SK-N-SH (cell line): ENCODE results near the gene SLC35A1. TPM values are rescaled to one million over a fixed set of nuclear protein-coding genes. Genes with fewer than 3 reads are reported as not detected.

Experiments used
- CTCF ChIA-PET: fragments of 300-600, 350-600 bp; formaldehyde crosslinking; extraction: SDS; loops from one replicate; lab custom pipeline; 2021; lab: Yijun Ruan, JAX
- POLR2A ChIA-PET: fragments of 350-600 bp; sonication (Branson Sonifier 250); formaldehyde crosslinking; extraction: SDS; loops from one replicate; lab custom pipeline; 2020; ENCODE audit warnings: antibody characterized with exemption, inconsistent platforms; lab: Yijun Ruan, JAX
- DNase-seq: peaks from one replicate; pipeline ENCODE4 v3.0.0; 2012
- H2AFZ ChIP-seq: fragments of 200-600 bp; sonication (generic); 2 replicates; pipeline ENCODE4 v1.8.1; 2016; ENCODE audit warnings: antibody characterized with exemption, mild to moderate bottlenecking, low read depth
- H3F3A ChIP-seq: fragments of 200-600 bp; sonication (generic); replicated peaks from 2 replicates; pipeline ENCODE3; 2016; ENCODE audit warnings: antibody characterized with exemption, mild to moderate bottlenecking; ENCODE audit not compliant: insufficient read depth
- H3K27ac ChIP-seq, 2 experiments: fragments of 200-500 bp in 1 of 2; fragments of 200-600 bp in 1 of 2; sonication (Bioruptor generic) in 1 of 2; sonication (generic), shearing (Covaris generic) in 1 of 2; 2 replicates each; pipeline versions ENCODE4 v1.5.1 to v1.6.1; 2014 to 2016; ENCODE audit warnings: low read depth in 2 of 2, inconsistent platforms in 1 of 2, low read length in 1 of 2, mild to moderate bottlenecking in 1 of 2, mixed read lengths in 1 of 2
- H3K27me3 ChIP-seq: fragments of 200-600 bp; sonication (generic), shearing (Covaris generic); 2 replicates; pipeline ENCODE4 v1.6.1; 2016; ENCODE audit warnings: mixed run types; ENCODE audit not compliant: insufficient read depth
- H3K36me3 ChIP-seq, 2 experiments: fragments of 200-500 bp in 1 of 2; fragments of 200-600 bp in 1 of 2; sonication (Bioruptor generic) in 1 of 2; sonication (generic) in 1 of 2; replicated peaks in 1 of 2; 2 replicates each; pipeline versions ENCODE3 to v1.5.1; 2014 to 2016; ENCODE audit warnings: low read length in 1 of 2, mild to moderate bottlenecking in 1 of 2; ENCODE audit not compliant: insufficient read depth in 2 of 2, control insufficient read depth in 1 of 2
- H3K4me1 ChIP-seq, 2 experiments: fragments of 200-500 bp in 1 of 2; fragments of 200-600 bp in 1 of 2; sonication (Bioruptor generic) in 1 of 2; sonication (generic), shearing (Covaris generic) in 1 of 2; 2 replicates each; pipeline versions ENCODE4 v1.5.1 to v1.6.1; 2014 to 2016; ENCODE audit warnings: low read depth in 1 of 2, low read length in 1 of 2, mixed run types in 1 of 2; ENCODE audit not compliant: insufficient read depth in 2 of 2, control insufficient read depth in 1 of 2
- H3K4me2 ChIP-seq: fragments of 200-600 bp; sonication (generic), shearing (Covaris generic); 2 replicates; pipeline ENCODE4 v1.6.1; 2017; ENCODE audit warnings: mixed run types
- H3K4me3 ChIP-seq, 2 experiments: fragments of 200-500 bp in 1 of 2; fragments of 200-600 bp in 1 of 2; sonication (Bioruptor generic) in 1 of 2; sonication (generic), shearing (Covaris generic) in 1 of 2; 2 replicates each; pipeline versions ENCODE4 v1.5.1 to v1.8.1; 2014 to 2016; ENCODE audit warnings: low read depth in 2 of 2, inconsistent platforms in 1 of 2, low read length in 1 of 2, mild to moderate bottlenecking in 1 of 2, mixed read lengths in 1 of 2, moderate library complexity in 1 of 2
- H3K79me2 ChIP-seq: fragments of 200-600 bp; sonication (generic); 2 replicates; pipeline ENCODE4 v1.8.1; 2017; ENCODE audit warnings: mild to moderate bottlenecking; ENCODE audit not compliant: insufficient read depth
- H3K9ac ChIP-seq: fragments of 200-600 bp; sonication (generic); 2 replicates; pipeline ENCODE4 v1.6.1; 2017; ENCODE audit warnings: mixed run types
- H3K9me2 ChIP-seq: fragments of 200-600 bp; sonication (generic); 2 replicates; pipeline ENCODE4 v1.6.1; 2017; ENCODE audit warnings: mixed run types
- H3K9me3 ChIP-seq: fragments of 200-600 bp; sonication (generic); 2 replicates; pipeline ENCODE4 v1.6.1; 2017; ENCODE audit warnings: mixed run types, mild to moderate bottlenecking, moderate library complexity
- H4K20me1 ChIP-seq: fragments of 200-600 bp; sonication (generic); 2 replicates; pipeline ENCODE4 v1.6.1; 2017; ENCODE audit warnings: mild to moderate bottlenecking, mixed run types; ENCODE audit not compliant: insufficient read depth
- ELF1 ChIP-seq: IDR thresholded peaks from 2 replicates; pipeline ENCODE4 v1.4.0; 2012
- MAX ChIP-seq: IDR thresholded peaks from 2 replicates; pipeline ENCODE4 v1.4.0; 2012; ENCODE audit warnings: low read depth
- MEF2A ChIP-seq: IDR thresholded peaks from 2 replicates; pipeline ENCODE4 v1.4.0; 2012; ENCODE audit warnings: low read depth, borderline replicate concordance
- NRF1 ChIP-seq: IDR thresholded peaks from 2 replicates; pipeline ENCODE4 v1.6.1; 2012; ENCODE audit warnings: low read depth, mild to moderate bottlenecking, low read length
- PBX3 ChIP-seq: IDR thresholded peaks from 2 replicates; pipeline ENCODE4; 2012
- RCOR1 ChIP-seq: fragments of 150-350 bp; IDR thresholded peaks from 2 replicates; pipeline ENCODE4 v1.6.1; 2017; ENCODE audit warnings: antibody characterized with exemption, low read length
- SIN3A ChIP-seq: IDR thresholded peaks from 2 replicates; pipeline ENCODE4 v1.6.1; 2012; ENCODE audit warnings: low read depth, mild to moderate bottlenecking, low read length, moderate library complexity, borderline replicate concordance
- SMC3 ChIP-seq: IDR thresholded peaks from 2 replicates; pipeline ENCODE4 v1.6.1; 2012; ENCODE audit warnings: low read depth, low read length, improper control_type of control experiment
- TCF12 ChIP-seq: IDR thresholded peaks from 2 replicates; pipeline ENCODE4 v1.4.0; 2012
- YY1 ChIP-seq: IDR thresholded peaks from 2 replicates; pipeline ENCODE4 v1.4.0; 2012; ENCODE audit warnings: low read depth, mild to moderate bottlenecking
- WGBS: methylation state at CpG from one replicate; pipeline ENCODE4 v1.1.6; 2017; ENCODE audit warnings: low lambda C conversion rate; 5-methylcytosine and 5-hydroxymethylcytosine counted together
- polyA plus RNA-seq, 3 experiments: library from polyadenylated mRNA; depleted of rRNA; stranded (reverse); fragments of >200 nt; gene quantifications; 2 replicates each; pipeline ENCODE4 v1.2.3, GENCODE V29; 2012
- TF ChIP-seq, protein P1 (sequence below): IDR thresholded peaks from 2 replicates; pipeline ENCODE4 v1.6.1; 2012; ENCODE audit warnings: mild to moderate bottlenecking, low read depth, low read length, moderate library complexity
- TF ChIP-seq, protein P2 (sequence below): fragments of 150-350 bp; IDR thresholded peaks from 2 replicates; pipeline ENCODE4 v1.6.1; 2017; ENCODE audit warnings: antibody characterized with exemption, low read length, low read depth, borderline replicate concordance
- TF ChIP-seq, protein P3 (sequence below): fragments of 200-600 bp; sonication (generic); IDR thresholded peaks from 2 replicates; pipeline ENCODE4 v1.6.1; 2017; ENCODE audit warnings: antibody characterized with exemption, mild to moderate bottlenecking, moderate library complexity

SLC35A1 gene
- polyA plus RNA-seq, 1 of the 3 experiments (the other 2 are of a cell fraction): 9.2 TPM

- no peak overlapping the region for H3K4me2 ChIP-seq
- H3K9me2 ChIP-seq: no peaks in the 10 kb centered on the region
- no peaks in the 10 kb centered on the region for H3K79me2 ChIP-seq
- POLR2A ChIA-PET: interaction anchor here (0.5 kb wide), 1 partner anchor 59 kb away, joined by 4 read pairs; no protein-coding TSS in a partner anchor
- no peak for TF ChIP-seq PBX3
- no peak for TF ChIP-seq MAX
- no peak for TF ChIP-seq NRF1
- TF ChIP-seq, protein P1, sequence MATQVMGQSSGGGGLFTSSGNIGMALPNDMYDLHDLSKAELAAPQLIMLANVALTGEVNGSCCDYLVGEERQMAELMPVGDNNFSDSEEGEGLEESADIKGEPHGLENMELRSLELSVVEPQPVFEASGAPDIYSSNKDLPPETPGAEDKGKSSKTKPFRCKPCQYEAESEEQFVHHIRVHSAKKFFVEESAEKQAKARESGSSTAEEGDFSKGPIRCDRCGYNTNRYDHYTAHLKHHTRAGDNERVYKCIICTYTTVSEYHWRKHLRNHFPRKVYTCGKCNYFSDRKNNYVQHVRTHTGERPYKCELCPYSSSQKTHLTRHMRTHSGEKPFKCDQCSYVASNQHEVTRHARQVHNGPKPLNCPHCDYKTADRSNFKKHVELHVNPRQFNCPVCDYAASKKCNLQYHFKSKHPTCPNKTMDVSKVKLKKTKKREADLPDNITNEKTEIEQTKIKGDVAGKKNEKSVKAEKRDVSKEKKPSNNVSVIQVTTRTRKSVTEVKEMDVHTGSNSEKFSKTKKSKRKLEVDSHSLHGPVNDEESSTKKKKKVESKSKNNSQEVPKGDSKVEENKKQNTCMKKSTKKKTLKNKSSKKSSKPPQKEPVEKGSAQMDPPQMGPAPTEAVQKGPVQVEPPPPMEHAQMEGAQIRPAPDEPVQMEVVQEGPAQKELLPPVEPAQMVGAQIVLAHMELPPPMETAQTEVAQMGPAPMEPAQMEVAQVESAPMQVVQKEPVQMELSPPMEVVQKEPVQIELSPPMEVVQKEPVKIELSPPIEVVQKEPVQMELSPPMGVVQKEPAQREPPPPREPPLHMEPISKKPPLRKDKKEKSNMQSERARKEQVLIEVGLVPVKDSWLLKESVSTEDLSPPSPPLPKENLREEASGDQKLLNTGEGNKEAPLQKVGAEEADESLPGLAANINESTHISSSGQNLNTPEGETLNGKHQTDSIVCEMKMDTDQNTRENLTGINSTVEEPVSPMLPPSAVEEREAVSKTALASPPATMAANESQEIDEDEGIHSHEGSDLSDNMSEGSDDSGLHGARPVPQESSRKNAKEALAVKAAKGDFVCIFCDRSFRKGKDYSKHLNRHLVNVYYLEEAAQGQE: no peak
- TF ChIP-seq, protein P2, sequence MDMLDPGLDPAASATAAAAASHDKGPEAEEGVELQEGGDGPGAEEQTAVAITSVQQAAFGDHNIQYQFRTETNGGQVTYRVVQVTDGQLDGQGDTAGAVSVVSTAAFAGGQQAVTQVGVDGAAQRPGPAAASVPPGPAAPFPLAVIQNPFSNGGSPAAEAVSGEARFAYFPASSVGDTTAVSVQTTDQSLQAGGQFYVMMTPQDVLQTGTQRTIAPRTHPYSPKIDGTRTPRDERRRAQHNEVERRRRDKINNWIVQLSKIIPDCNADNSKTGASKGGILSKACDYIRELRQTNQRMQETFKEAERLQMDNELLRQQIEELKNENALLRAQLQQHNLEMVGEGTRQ: no peak
- no peak for TF ChIP-seq TCF12
- TF ChIP-seq SIN3A: no peak
- TF ChIP-seq ELF1: no peak
- no peak for TF ChIP-seq RCOR1
- no peak for TF ChIP-seq MEF2A
- no peak for TF ChIP-seq SMC3
- TF ChIP-seq, protein P3, sequence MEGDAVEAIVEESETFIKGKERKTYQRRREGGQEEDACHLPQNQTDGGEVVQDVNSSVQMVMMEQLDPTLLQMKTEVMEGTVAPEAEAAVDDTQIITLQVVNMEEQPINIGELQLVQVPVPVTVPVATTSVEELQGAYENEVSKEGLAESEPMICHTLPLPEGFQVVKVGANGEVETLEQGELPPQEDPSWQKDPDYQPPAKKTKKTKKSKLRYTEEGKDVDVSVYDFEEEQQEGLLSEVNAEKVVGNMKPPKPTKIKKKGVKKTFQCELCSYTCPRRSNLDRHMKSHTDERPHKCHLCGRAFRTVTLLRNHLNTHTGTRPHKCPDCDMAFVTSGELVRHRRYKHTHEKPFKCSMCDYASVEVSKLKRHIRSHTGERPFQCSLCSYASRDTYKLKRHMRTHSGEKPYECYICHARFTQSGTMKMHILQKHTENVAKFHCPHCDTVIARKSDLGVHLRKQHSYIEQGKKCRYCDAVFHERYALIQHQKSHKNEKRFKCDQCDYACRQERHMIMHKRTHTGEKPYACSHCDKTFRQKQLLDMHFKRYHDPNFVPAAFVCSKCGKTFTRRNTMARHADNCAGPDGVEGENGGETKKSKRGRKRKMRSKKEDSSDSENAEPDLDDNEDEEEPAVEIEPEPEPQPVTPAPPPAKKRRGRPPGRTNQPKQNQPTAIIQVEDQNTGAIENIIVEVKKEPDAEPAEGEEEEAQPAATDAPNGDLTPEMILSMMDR: no peak
- no peak for TF ChIP-seq YY1
- H3K9me3 ChIP-seq: no peaks in the 10 kb centered on the region
- H3K27me3 ChIP-seq: no peaks in the 10 kb centered on the region
- H4K20me1 ChIP-seq: no peaks in the 10 kb centered on the region
- no peak overlapping the region for H3K9ac ChIP-seq
- H3F3A ChIP-seq: no peaks in the 10 kb centered on the region
- WGBS: 95% methylated on average over 4 of the region's 4 CpGs
- H3K27ac ChIP-seq: no peak overlapping the region
- CTCF ChIA-PET: no interaction called here
- no peak overlapping the region for H2AFZ ChIP-seq
- no peak for DNase-seq
- H3K36me3 ChIP-seq: no peaks in the 10 kb centered on the region
- no peak overlapping the region for H3K4me3 ChIP-seq
- no peaks in the 10 kb centered on the region for H3K4me1 ChIP-seq
Measured at GRCh38 chr6:87426789-87427188, 46.0 kb upstream of the SLC35A1 start.
